ENCODE results near the gene ARHGAP15.

Gene ARHGAP15

DNA sequence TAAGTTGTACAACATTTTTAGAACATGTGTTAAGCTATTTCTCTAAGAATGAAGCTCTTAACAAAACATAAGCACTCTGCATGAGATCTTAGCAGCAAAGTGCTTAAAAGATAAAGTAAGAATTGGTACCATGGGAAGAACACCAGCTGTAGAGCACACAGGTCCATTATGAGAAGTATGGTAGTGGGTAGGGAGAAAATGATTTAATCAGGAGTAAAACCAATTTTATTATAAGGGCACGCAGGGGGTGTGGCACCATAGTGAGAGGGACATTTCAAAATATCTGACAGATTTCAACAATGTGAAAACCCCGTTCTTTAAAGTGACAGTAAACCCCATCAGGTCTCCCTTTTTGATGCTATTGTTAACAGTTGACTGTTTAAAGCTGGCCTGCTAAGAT lies 492.9 kb downstream of the ARHGAP15 start:
- Mint-ChIP-seq H3K4me1 (ENCODE audit: low read depth) (no peaks in the 10 kb centered on the region), H3K27me3 (ENCODE audit: low read depth) (no peaks in the 10 kb centered on the region), H3K36me3 (ENCODE audit: low read depth) (peaks cover 57% of the 10 kb centered on the region), H3K9me3 (peaks cover 9% of the 10 kb centered on the region), H3K27ac (no peak overlapping the region), H3K4me3 (no peak overlapping the region)
- no peak for DNase-seq (ENCODE audit: low spot score)

- no peak for DNase-seq (ENCODE audit: low spot score)
- H3K27me3 Mint-ChIP-seq (ENCODE audit: low read depth) = no peaks in the 10 kb centered on the region
- no peak overlapping the region for H3K27ac Mint-ChIP-seq
- H3K9me3 Mint-ChIP-seq = peaks cover 9% of the 10 kb centered on the region
- H3K4me1 Mint-ChIP-seq (ENCODE audit: low read depth) = no peaks in the 10 kb centered on the region
- H3K4me3 Mint-ChIP-seq = no peak overlapping the region
- peaks cover 60% of the 10 kb centered on the region for H3K36me3 Mint-ChIP-seq (ENCODE audit: low read depth)
These were observed 494.2 kb downstream of the ARHGAP15 start for GRCh38 chr2:143623231-143623908.

GRCh38 chr2:143623909-143624260 lies 494.7 kb downstream of the ARHGAP15 start:
- no peak overlapping the region for H3K27ac Mint-ChIP-seq
- H3K36me3 Mint-ChIP-seq (ENCODE audit: low read depth) = peaks cover 64% of the 10 kb centered on the region
- no peak for DNase-seq (ENCODE audit: low spot score)
- no peaks in the 10 kb centered on the region for H3K27me3 Mint-ChIP-seq (ENCODE audit: low read depth)
- H3K4me3 Mint-ChIP-seq = no peak overlapping the region
- H3K9me3 Mint-ChIP-seq = peaks cover 9% of the 10 kb centered on the region
- no peaks in the 10 kb centered on the region for H3K4me1 Mint-ChIP-seq (ENCODE audit: low read depth)

GRCh38 chr2:143629340-143629739 lies 500.1 kb downstream of the ARHGAP15 start:
- H3K4me1 Mint-ChIP-seq (ENCODE audit: low read depth) = peaks cover 2% of the 10 kb centered on the region
- DNase-seq (ENCODE audit: low spot score) = no peak
- no peak overlapping the region for H3K27ac Mint-ChIP-seq
- no peaks in the 10 kb centered on the region for H3K27me3 Mint-ChIP-seq (ENCODE audit: low read depth)
- peaks cover 80% of the 10 kb centered on the region for H3K36me3 Mint-ChIP-seq (ENCODE audit: low read depth)
- H3K4me3 Mint-ChIP-seq = no peak overlapping the region
- peaks cover 19% of the 10 kb centered on the region for H3K9me3 Mint-ChIP-seq

GRCh38 chr2:143632751-143633374 lies 503.6 kb downstream of the ARHGAP15 start:
- no peak overlapping the region for H3K4me3 Mint-ChIP-seq
- no peak for DNase-seq (ENCODE audit: low spot score)
- peaks cover 2% of the 10 kb centered on the region for H3K4me1 Mint-ChIP-seq (ENCODE audit: low read depth)
- H3K27ac Mint-ChIP-seq = no peak overlapping the region
- H3K9me3 Mint-ChIP-seq = peaks cover 38% of the 10 kb centered on the region
- peaks cover 78% of the 10 kb centered on the region for H3K36me3 Mint-ChIP-seq (ENCODE audit: low read depth)
- no peaks in the 10 kb centered on the region for H3K27me3 Mint-ChIP-seq (ENCODE audit: low read depth)

- H3K36me3 Mint-ChIP-seq (ENCODE audit: low read depth) = peaks cover 74% of the 10 kb centered on the region
- peaks cover 2% of the 10 kb centered on the region for H3K4me1 Mint-ChIP-seq (ENCODE audit: low read depth)
- H3K27ac Mint-ChIP-seq = no peak overlapping the region
- peaks cover 38% of the 10 kb centered on the region for H3K9me3 Mint-ChIP-seq
- H3K4me3 Mint-ChIP-seq = no peak overlapping the region
- H3K27me3 Mint-ChIP-seq (ENCODE audit: low read depth) = no peaks in the 10 kb centered on the region
- DNase-seq (ENCODE audit: low spot score) = no peak
These were observed 504.2 kb downstream of the ARHGAP15 start for GRCh38 chr2:143633419-143633818.

GRCh38 chr2:143635302-143635701 lies 506.1 kb downstream of the ARHGAP15 start:
- Mint-ChIP-seq H3K36me3 (ENCODE audit: low read depth) (peaks cover 74% of the 10 kb centered on the region), H3K27ac (no peak overlapping the region), H3K9me3 (peaks cover 38% of the 10 kb centered on the region), H3K4me3 (no peak overlapping the region), H3K27me3 (ENCODE audit: low read depth) (no peaks in the 10 kb centered on the region), H3K4me1 (ENCODE audit: low read depth) (peaks cover 2% of the 10 kb centered on the region)
- no peak for DNase-seq (ENCODE audit: low spot score)

- Mint-ChIP-seq H3K4me1 (ENCODE audit: low read depth) (peaks cover 2% of the 10 kb centered on the region), H3K4me3 (no peak overlapping the region), H3K27me3 (ENCODE audit: low read depth) (no peaks in the 10 kb centered on the region), H3K36me3 (ENCODE audit: low read depth) (peaks cover 75% of the 10 kb centered on the region), H3K27ac (no peak overlapping the region), H3K9me3 (peaks cover 38% of the 10 kb centered on the region)
- DNase-seq (ENCODE audit: low spot score) = no peak
These were observed 506.7 kb downstream of the ARHGAP15 start for GRCh38 chr2:143635936-143636335.

GRCh38 chr2:143640826-143641225 lies 511.6 kb downstream of the ARHGAP15 start:
- Mint-ChIP-seq H3K9me3 (peaks cover 18% of the 10 kb centered on the region), H3K27ac (no peak overlapping the region), H3K4me3 (no peak overlapping the region), H3K36me3 (ENCODE audit: low read depth) (peaks cover 59% of the 10 kb centered on the region), H3K27me3 (ENCODE audit: low read depth) (no peaks in the 10 kb centered on the region), H3K4me1 (ENCODE audit: low read depth) (no peaks in the 10 kb centered on the region)
- DNase-seq (ENCODE audit: low spot score) = no peak

- DNase-seq (ENCODE audit: low spot score) = no peak
- Mint-ChIP-seq H3K4me1 (ENCODE audit: low read depth) (no peaks in the 10 kb centered on the region), H3K9me3 (peaks cover 4% of the 10 kb centered on the region), H3K27ac (no peak overlapping the region), H3K4me3 (no peak overlapping the region), H3K36me3 (ENCODE audit: low read depth) (peaks cover 57% of the 10 kb centered on the region), H3K27me3 (ENCODE audit: low read depth) (no peaks in the 10 kb centered on the region)
These were observed 516.9 kb downstream of the ARHGAP15 start for GRCh38 chr2:143645921-143646645.

GRCh38 chr2:143649226-143649740 lies 520.1 kb downstream of the ARHGAP15 start:
- no peak for DNase-seq (ENCODE audit: low spot score)
- Mint-ChIP-seq H3K36me3 (ENCODE audit: low read depth) (peaks cover 57% of the 10 kb centered on the region), H3K27me3 (ENCODE audit: low read depth) (no peaks in the 10 kb centered on the region), H3K4me1 (ENCODE audit: low read depth) (peaks cover 2% of the 10 kb centered on the region), H3K27ac (no peak overlapping the region), H3K4me3 (no peak overlapping the region), H3K9me3 (peaks cover 22% of the 10 kb centered on the region)

DNA sequence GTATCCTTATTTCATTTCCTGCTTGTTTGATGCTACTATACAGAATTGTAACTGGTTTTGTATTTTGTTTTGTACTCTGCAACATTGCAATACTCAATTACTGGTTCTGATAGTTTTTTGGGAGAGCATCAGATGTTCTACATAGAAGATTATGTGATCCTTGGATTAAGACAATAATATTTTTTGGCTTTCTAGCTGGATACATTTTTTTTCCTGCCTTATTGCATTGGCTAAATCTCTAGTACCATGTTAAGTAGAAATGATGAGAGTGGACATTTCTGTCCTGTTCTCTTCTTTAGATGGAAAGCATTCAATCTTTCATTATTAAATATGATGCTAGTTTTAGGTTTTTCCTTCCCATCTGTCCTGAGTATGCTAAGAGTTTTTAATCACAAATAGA lies 523.5 kb downstream of the ARHGAP15 start:
- Mint-ChIP-seq H3K4me3 (no peak overlapping the region), H3K4me1 (ENCODE audit: low read depth) (peaks cover 14% of the 10 kb centered on the region), H3K9me3 (peaks cover 22% of the 10 kb centered on the region), H3K36me3 (ENCODE audit: low read depth) (peaks cover 55% of the 10 kb centered on the region), H3K27ac (no peak overlapping the region), H3K27me3 (ENCODE audit: low read depth) (no peaks in the 10 kb centered on the region)
- DNase-seq (ENCODE audit: low spot score) = no peak

- no peaks in the 10 kb centered on the region for H3K27me3 Mint-ChIP-seq (ENCODE audit: low read depth)
- peaks cover 34% of the 10 kb centered on the region for H3K36me3 Mint-ChIP-seq (ENCODE audit: low read depth)
- no peak for DNase-seq (ENCODE audit: low spot score)
- no peak overlapping the region for H3K27ac Mint-ChIP-seq
- H3K4me3 Mint-ChIP-seq = no peak overlapping the region
- H3K4me1 Mint-ChIP-seq (ENCODE audit: low read depth) = no peaks in the 10 kb centered on the region
- H3K9me3 Mint-ChIP-seq = peaks cover 8% of the 10 kb centered on the region
These were observed 539.0 kb downstream of the ARHGAP15 start for GRCh38 chr2:143668234-143668633.

GRCh38 chr2:143674051-143674450 lies 544.8 kb downstream of the ARHGAP15 start:
- no peaks in the 10 kb centered on the region for H3K4me1 Mint-ChIP-seq (ENCODE audit: low read depth)
- H3K27ac Mint-ChIP-seq = no peak overlapping the region
- peaks cover 52% of the 10 kb centered on the region for H3K36me3 Mint-ChIP-seq (ENCODE audit: low read depth)
- no peaks in the 10 kb centered on the region for H3K27me3 Mint-ChIP-seq (ENCODE audit: low read depth)
- DNase-seq (ENCODE audit: low spot score) = no peak
- H3K9me3 Mint-ChIP-seq = no peaks in the 10 kb centered on the region
- H3K4me3 Mint-ChIP-seq = no peak overlapping the region
